OCI-LY1 (cell line): Measurements from ENCODE around the gene SPOCD1.

Experiments used
- H2AFZ ChIP-seq: fragments of 200-600 bp; sonication (generic), shearing (Covaris generic); 2 replicates; pipeline ENCODE4 v1.6.0; 2014; ENCODE audit warnings: antibody characterized with exemption, mild to moderate bottlenecking, low read length
- H3F3A ChIP-seq: fragments of 200-600 bp; sonication (generic), shearing (Covaris generic); 2 replicates; pipeline ENCODE4 v1.6.0; 2014; ENCODE audit warnings: mild to moderate bottlenecking, antibody characterized with exemption, low read length, moderate library complexity; ENCODE audit not compliant: insufficient read depth
- H3K27ac ChIP-seq: fragments of 200-600 bp; sonication (generic); 2 replicates; pipeline ENCODE4 v1.5.1; 2014; ENCODE audit warnings: low read length, mixed run types, mild to moderate bottlenecking, low read depth; ENCODE audit not compliant: poor library complexity, severe bottlenecking
- H3K27me3 ChIP-seq: fragments of 200-600 bp; sonication (generic); 2 replicates; pipeline ENCODE4 v1.6.0; 2014; ENCODE audit warnings: antibody characterized with exemption, mild to moderate bottlenecking, low read length, moderate library complexity; ENCODE audit not compliant: insufficient read depth
- H3K36me3 ChIP-seq: fragments of 200-600 bp; sonication (generic); 2 replicates; pipeline ENCODE4 v1.6.1; 2014; ENCODE audit warnings: mild to moderate bottlenecking, antibody characterized with exemption, low read length, moderate library complexity, mixed read lengths; ENCODE audit not compliant: insufficient read depth
- H3K4me1 ChIP-seq: fragments of 200-600 bp; sonication (generic); 2 replicates; pipeline ENCODE4 v1.5.1; 2014; ENCODE audit warnings: mild to moderate bottlenecking, low read length, moderate library complexity; ENCODE audit not compliant: insufficient read depth, severe bottlenecking
- H3K4me2 ChIP-seq: fragments of 200-600 bp; sonication (generic), shearing (Covaris generic); 2 replicates; pipeline ENCODE4 v1.6.1; 2014; ENCODE audit warnings: low read length
- H3K4me3 ChIP-seq: fragments of 200-600 bp; sonication (generic); 2 replicates; pipeline ENCODE4 v1.5.1; 2014; ENCODE audit warnings: low read length, low read depth, mild to moderate bottlenecking, mixed read lengths; ENCODE audit not compliant: poor library complexity, severe bottlenecking
- H3K79me2 ChIP-seq: fragments of 200-600 bp; shearing (Covaris generic); 2 replicates; pipeline ENCODE4 v1.6.1; 2016; ENCODE audit warnings: mixed run types, low read length, mixed read lengths; ENCODE audit not compliant: insufficient read depth
- H3K9ac ChIP-seq: fragments of 200-600 bp; sonication (generic), shearing (Covaris generic); 2 replicates; pipeline ENCODE4 v1.6.1; 2014; ENCODE audit warnings: mild to moderate bottlenecking, low read length, mixed read lengths
- H3K9me2 ChIP-seq: fragments of 200-600 bp; sonication (generic), shearing (Covaris generic); 2 replicates; pipeline ENCODE4 v1.6.1; 2014; ENCODE audit warnings: low read depth, mild to moderate bottlenecking, low read length, mixed read lengths
- H3K9me3 ChIP-seq: fragments of 200-600 bp; shearing (Covaris generic); 2 replicates; pipeline ENCODE4 v1.6.1; 2014; ENCODE audit warnings: low read length, mixed read lengths
- H4K20me1 ChIP-seq: fragments of 200-600 bp; sonication (generic), shearing (Covaris generic); 2 replicates; pipeline ENCODE4 v1.6.0; 2016; ENCODE audit warnings: mild to moderate bottlenecking, low read length; ENCODE audit not compliant: insufficient read depth
- EZH2 ChIP-seq: fragments of 200-600 bp; sonication (generic), shearing (Covaris generic); IDR thresholded peaks from 2 replicates; pipeline ENCODE4 v1.8.0; 2017; ENCODE audit warnings: borderline replicate concordance, mixed run types, mild to moderate bottlenecking, antibody characterized with exemption, low read length, moderate library complexity, mixed read lengths
- TF ChIP-seq, protein P1 (sequence below): fragments of 200-600 bp; sonication (generic), shearing (Covaris generic); IDR thresholded peaks from 2 replicates; pipeline ENCODE4 v1.5.1; 2017; ENCODE audit warnings: mild to moderate bottlenecking, antibody characterized with exemption, low read length, moderate library complexity, mixed read lengths

SPOCD1 gene

DNA sequence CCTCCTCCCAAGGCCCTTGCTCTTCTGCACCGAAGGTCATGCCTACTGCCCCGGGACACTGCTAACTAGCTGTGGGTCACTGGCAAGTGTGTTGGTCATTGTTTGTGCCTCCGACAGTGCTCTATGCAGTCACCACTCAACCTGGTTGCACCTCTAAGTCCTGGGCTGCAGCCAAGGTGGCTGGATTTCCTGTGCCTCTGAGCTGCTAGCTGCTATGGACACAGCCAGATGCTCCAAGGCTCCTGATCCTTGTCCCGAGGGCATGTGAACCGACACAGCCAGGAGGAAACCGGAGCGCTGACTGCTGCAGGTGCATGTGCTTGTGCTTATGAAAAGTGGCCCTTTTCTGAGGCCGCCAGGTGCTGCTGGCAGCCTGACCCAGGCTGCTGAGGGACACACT lies 14.7 kb upstream of the SPOCD1 start:
- no peak overlapping the region for H3K4me2 ChIP-seq
- no peaks in the 10 kb centered on the region for H3K79me2 ChIP-seq
- peaks cover 19% of the 10 kb centered on the region for H3K4me1 ChIP-seq
- H3K27ac ChIP-seq, result no peak overlapping the region
- H2AFZ ChIP-seq, result no peak overlapping the region
- H4K20me1 ChIP-seq, result no peaks in the 10 kb centered on the region
- no peaks in the 10 kb centered on the region for H3K36me3 ChIP-seq
- no peaks in the 10 kb centered on the region for H3K9me3 ChIP-seq
- TF ChIP-seq, protein P1, sequence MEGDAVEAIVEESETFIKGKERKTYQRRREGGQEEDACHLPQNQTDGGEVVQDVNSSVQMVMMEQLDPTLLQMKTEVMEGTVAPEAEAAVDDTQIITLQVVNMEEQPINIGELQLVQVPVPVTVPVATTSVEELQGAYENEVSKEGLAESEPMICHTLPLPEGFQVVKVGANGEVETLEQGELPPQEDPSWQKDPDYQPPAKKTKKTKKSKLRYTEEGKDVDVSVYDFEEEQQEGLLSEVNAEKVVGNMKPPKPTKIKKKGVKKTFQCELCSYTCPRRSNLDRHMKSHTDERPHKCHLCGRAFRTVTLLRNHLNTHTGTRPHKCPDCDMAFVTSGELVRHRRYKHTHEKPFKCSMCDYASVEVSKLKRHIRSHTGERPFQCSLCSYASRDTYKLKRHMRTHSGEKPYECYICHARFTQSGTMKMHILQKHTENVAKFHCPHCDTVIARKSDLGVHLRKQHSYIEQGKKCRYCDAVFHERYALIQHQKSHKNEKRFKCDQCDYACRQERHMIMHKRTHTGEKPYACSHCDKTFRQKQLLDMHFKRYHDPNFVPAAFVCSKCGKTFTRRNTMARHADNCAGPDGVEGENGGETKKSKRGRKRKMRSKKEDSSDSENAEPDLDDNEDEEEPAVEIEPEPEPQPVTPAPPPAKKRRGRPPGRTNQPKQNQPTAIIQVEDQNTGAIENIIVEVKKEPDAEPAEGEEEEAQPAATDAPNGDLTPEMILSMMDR, result no peak
- TF ChIP-seq EZH2, result no peak
- no peaks in the 10 kb centered on the region for H3F3A ChIP-seq
- H3K9ac ChIP-seq, result no peak overlapping the region
- H3K4me3 ChIP-seq, result no peak overlapping the region
- H3K9me2 ChIP-seq, result no peaks in the 10 kb centered on the region
- H3K27me3 ChIP-seq, result no peaks in the 10 kb centered on the region; the same call in 1 of the 2 replicates

- no peak for TF ChIP-seq EZH2
- TF ChIP-seq, protein P1, result no peak
- Histone ChIP-seq H3K27ac (no peak overlapping the region), H3K79me2 (no peaks in the 10 kb centered on the region), H3K4me1 (peaks cover 19% of the 10 kb centered on the region), H3K4me2 (no peak overlapping the region), H3K4me3 (no peak overlapping the region), H2AFZ (no peak overlapping the region), H3K9me2 (no peaks in the 10 kb centered on the region), H3K36me3 (no peaks in the 10 kb centered on the region), H3K9me3 (no peaks in the 10 kb centered on the region), H3K9ac (no peak overlapping the region), H3K27me3 (no peaks in the 10 kb centered on the region), H3F3A (no peaks in the 10 kb centered on the region), H4K20me1 (no peaks in the 10 kb centered on the region)
These were observed 14.2 kb upstream of the SPOCD1 start for GRCh38 chr1:31830065-31830464.

- H3K79me2 ChIP-seq, result no peaks in the 10 kb centered on the region
- no peak overlapping the region for H3K9ac ChIP-seq
- H2AFZ ChIP-seq, result no peak overlapping the region
- H3K4me3 ChIP-seq, result no peak overlapping the region
- H3K36me3 ChIP-seq, result no peaks in the 10 kb centered on the region
- H3K4me2 ChIP-seq, result no peak overlapping the region
- H3F3A ChIP-seq, result no peaks in the 10 kb centered on the region
- H3K27ac ChIP-seq, result no peak overlapping the region
- no peaks in the 10 kb centered on the region for H4K20me1 ChIP-seq
- H3K9me3 ChIP-seq, result no peaks in the 10 kb centered on the region
- H3K9me2 ChIP-seq, result no peaks in the 10 kb centered on the region
- TF ChIP-seq EZH2, result no peak
- TF ChIP-seq, protein P1, result no peak
- no peaks in the 10 kb centered on the region for H3K27me3 ChIP-seq
- peaks cover 19% of the 10 kb centered on the region for H3K4me1 ChIP-seq
These were observed 13.3 kb upstream of the SPOCD1 start for GRCh38 chr1:31828926-31829690.
